H7 (cell line): Measurements from ENCODE around the gene FCGR3A. TPM values are rescaled to one million over a fixed set of nuclear protein-coding genes. Genes with fewer than 3 reads are reported as not detected.
"Not testable (repeated sequence)": the region's sequence is repeated elsewhere in the genome, so short reads cannot be mapped to it uniquely, and the experiment has no call there.

Source experiments
- DNase-seq: peaks from one replicate; pipeline ENCODE4 v3.0.0; 2012
- H3K27me3 ChIP-seq: 2 replicates; pipeline ENCODE4 v1.6.0; 2011; ENCODE audit warnings: mild to moderate bottlenecking, low read length; ENCODE audit not compliant: control insufficient read depth, insufficient read depth
- H3K36me3 ChIP-seq: replicated peaks from 2 replicates; pipeline ENCODE4 v1.5.1; 2011; ENCODE audit warnings: low read length; ENCODE audit not compliant: control insufficient read depth, insufficient read depth
- H3K4me3 ChIP-seq: 2 replicates; pipeline ENCODE4 v1.5.1; 2011; ENCODE audit warnings: low read depth, mild to moderate bottlenecking, control low read depth, low read length, moderate library complexity; ENCODE audit not compliant: insufficient read depth
- total RNA-seq: library from RNA; depleted of rRNA; stranded (reverse); fragments of >200 nt; shearing (Covaris generic); gene quantifications from 2 replicates; pipeline ENCODE4 v1.2.3, GENCODE V29; 2014

FCGR3A gene
- total RNA-seq, 1 experiment from 2014 or later: not detected

GRCh38 chr1:161571703-161572102 is 22.1 kb upstream of the FCGR3A start:
- H3K27me3 ChIP-seq, H3K4me3 ChIP-seq, H3K36me3 ChIP-seq, DNase-seq: not testable (repeated sequence)

- not testable (repeated sequence) for H3K36me3 ChIP-seq, H3K4me3 ChIP-seq, H3K27me3 ChIP-seq, DNase-seq
Observed at GRCh38 chr1:161566602-161566960, 17.0 kb upstream of the FCGR3A start.

GRCh38 chr1:161563522-161563921 is 13.9 kb upstream of the FCGR3A start:
- not testable (repeated sequence) for H3K27me3 ChIP-seq, H3K4me3 ChIP-seq, DNase-seq, H3K36me3 ChIP-seq

DNA sequence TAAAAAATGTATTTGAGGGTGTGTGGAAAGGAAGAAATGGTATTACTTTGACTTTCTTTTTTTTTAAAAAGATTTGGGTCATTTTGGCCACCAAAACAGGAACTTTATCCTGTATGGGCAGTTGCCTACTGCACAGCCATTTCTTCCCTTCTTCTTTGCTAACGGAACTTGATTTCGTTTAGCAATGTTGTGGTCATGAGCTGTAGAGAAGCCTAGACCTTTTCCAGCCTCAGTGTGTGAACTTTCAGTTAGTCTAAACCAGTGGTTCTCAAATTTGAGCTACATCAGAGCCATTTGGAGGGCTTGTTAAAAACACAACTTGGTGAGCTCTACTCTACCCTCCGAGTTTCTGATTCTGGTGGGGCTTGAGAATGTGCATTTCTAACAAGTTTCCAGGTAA is 12.8 kb upstream of the FCGR3A start:
- not testable (repeated sequence) for DNase-seq, H3K4me3 ChIP-seq, H3K27me3 ChIP-seq, H3K36me3 ChIP-seq

GRCh38 chr1:161560960-161561715 is 11.5 kb upstream of the FCGR3A start:
- H3K36me3 ChIP-seq, DNase-seq, H3K27me3 ChIP-seq, H3K4me3 ChIP-seq: not testable (repeated sequence)

- not testable (repeated sequence) for H3K36me3 ChIP-seq, H3K27me3 ChIP-seq, DNase-seq, H3K4me3 ChIP-seq
Observed at GRCh38 chr1:161557506-161558450, 8.2 kb upstream of the FCGR3A start.

DNA sequence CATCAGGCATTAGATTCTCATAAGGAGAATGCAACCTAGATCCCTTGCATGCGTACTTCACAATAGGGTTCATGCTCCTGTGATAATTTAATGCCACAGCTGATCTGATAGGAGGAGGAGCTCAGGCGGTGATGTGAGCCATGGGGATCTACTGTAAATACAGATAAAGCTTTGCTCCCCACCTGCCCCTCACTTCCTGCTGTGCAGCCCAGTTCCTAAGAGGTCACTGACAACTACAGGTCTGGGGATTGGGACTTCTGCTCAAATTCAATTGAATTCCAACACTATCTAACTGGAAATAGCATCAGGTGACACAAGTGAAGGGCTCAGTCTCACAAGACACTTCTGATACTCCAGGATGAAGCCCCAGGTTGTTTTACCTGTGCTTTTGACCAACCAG is 7.4 kb upstream of the FCGR3A start:
- not testable (repeated sequence) for DNase-seq, H3K36me3 ChIP-seq, H3K4me3 ChIP-seq, H3K27me3 ChIP-seq

DNA sequence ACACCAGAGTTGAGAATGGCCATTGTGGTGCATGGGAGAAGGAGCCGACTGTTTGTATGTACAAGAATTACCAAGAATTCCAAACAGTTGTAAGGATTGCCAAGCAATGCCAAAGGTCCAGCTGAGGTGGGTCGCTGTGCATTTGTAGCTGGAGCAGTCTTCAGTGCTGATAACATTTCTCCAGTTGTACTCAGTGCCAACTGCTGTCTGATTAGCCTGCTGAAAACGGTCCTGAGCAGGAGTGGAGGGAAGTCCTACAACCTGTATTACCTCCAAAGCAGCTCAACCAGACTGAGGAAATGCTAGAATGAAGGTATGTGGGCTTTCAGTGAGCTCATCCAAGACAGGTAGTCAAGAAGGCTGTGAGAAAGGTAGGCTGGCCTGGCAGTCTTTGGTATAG is 6.5 kb upstream of the FCGR3A start:
- H3K36me3 ChIP-seq, H3K27me3 ChIP-seq, H3K4me3 ChIP-seq, DNase-seq: not testable (repeated sequence)

GRCh38 chr1:161554815-161555417 is 5.3 kb upstream of the FCGR3A start:
- H3K27me3 ChIP-seq, DNase-seq, H3K36me3 ChIP-seq, H3K4me3 ChIP-seq: not testable (repeated sequence)

- H3K4me3 ChIP-seq, DNase-seq: not testable (repeated sequence)
Observed at GRCh38 chr1:161554340-161554739, 4.7 kb upstream of the FCGR3A start.

GRCh38 chr1:161553631-161554030 is 4.0 kb upstream of the FCGR3A start:
- H3K36me3 ChIP-seq, DNase-seq, H3K27me3 ChIP-seq, H3K4me3 ChIP-seq: not testable (repeated sequence)

More at GRCh38 chr1:161554340-161554739, 4.7 kb upstream of the FCGR3A start:
- not testable (repeated sequence) for H3K36me3 ChIP-seq, H3K27me3 ChIP-seq

- H3K4me3 ChIP-seq, H3K27me3 ChIP-seq, DNase-seq: not testable (repeated sequence)
Observed at GRCh38 chr1:161550942-161551341, 1.3 kb upstream of the FCGR3A start.

GRCh38 chr1:161548749-161549406 is 740 bp downstream of the FCGR3A start:
- H3K4me3 ChIP-seq, H3K27me3 ChIP-seq, DNase-seq, H3K36me3 ChIP-seq: not testable (repeated sequence)

More at GRCh38 chr1:161550942-161551341, 1.3 kb upstream of the FCGR3A start:
- H3K36me3 ChIP-seq: not testable (repeated sequence)

DNA sequence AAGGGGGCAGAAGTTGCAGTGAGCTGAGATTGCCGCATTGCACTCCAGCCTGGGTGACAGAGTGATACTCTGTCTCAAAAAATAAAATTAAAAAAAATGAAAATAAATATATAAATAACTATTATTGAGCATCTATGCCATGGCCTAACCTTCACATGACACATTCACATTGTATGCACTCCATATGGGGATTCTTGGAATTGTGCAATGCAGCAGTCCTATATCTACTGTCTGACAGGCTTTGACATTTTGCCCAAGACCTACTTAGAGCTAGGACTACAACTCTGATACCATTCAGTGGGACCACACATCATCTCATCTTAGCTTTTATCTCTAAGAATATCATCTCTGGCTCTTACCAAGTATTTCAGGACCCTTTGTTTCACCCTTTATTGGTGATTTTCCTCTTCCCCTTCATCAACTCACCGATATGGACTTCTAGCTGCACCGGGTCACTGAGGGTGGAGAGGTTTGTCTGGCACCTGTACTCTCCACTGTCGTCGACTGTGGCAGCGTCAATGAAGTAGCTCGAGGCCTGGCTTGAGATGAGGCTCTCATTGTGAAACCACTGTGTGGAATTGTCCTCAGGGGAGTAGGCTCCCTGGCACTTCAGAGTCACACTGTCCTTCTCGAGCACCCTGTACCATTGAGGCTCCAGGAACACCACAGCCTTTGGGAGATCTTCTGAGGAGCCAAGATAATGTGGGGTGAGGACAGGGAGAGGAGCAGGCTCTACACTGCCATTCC is 1.4 kb downstream of the FCGR3A start:
- H3K27me3 ChIP-seq, DNase-seq, H3K36me3 ChIP-seq, H3K4me3 ChIP-seq: not testable (repeated sequence)
